ENCODE data around the gene VPS52.

DNA sequence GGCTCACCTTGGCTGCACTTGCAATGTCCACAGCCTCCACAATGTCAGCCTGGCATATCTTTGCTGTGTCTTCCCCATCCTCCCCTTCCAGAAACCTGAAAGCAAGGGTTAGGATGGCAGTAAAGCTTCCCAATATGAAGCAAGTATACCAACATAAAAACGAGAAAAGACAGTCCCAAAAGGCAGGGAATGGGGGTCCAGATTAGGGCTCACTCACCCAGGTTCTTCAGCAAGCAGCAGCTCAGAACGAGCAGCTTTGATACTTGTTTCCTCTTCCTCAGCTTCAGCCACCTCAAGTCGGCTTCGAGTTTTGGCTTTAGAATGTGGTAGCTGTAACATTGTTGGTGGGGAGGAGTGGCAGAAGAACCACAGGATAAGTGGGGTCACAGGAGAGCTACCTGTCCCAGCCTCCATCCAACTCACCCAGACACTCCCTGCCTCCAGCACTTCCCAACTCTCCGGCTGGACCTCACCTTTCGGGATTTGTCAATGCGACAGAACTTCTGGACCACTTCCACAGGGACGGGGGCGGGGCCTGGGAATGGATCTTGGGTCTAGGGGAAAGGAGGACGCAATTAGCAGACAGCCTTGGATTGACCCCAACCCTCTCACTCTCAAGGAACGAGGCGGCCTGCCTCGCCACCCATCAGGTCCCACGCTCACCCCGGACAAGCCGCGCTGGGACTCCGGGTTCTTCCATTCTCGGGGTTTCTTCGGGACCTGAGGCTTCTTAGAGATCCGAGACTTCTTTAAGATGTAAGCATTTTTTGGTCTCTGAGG, 16.7 kb upstream of the VPS52 start:
- TF ChIP-seq IRF1 (CRISPR knock-in tag; IDR thresholded peaks at IDR 0.05; ENCODE audit: borderline replicate concordance) (no peak), CEBPZ (IDR thresholded peaks at IDR 0.05; ENCODE audit: borderline replicate concordance, low read depth, low read length) (no peak), ARNT (IDR thresholded peaks at IDR 0.05) (no peak), NFYB (IDR thresholded peaks at IDR 0.05; ENCODE audit: extremely low read depth, insufficient read length) (no peak), GABPA (tag; conservative IDR thresholded peaks at IDR 0.05; ENCODE audit: low read depth) (no peak), ZC3H4 (CRISPR knock-in tag; IDR thresholded peaks at IDR 0.05; ENCODE audit: borderline replicate concordance) (no peak), ZNF785 (CRISPR knock-in tag; IDR thresholded peaks at IDR 0.05) (no peak), CTCF (IDR thresholded peaks at IDR 0.05 in 2 of 3, conservative IDR thresholded peaks at IDR 0.05 in 1 of 3; ENCODE audit: insufficient read depth in 2 of 3, low read depth in 1 of 3, low read length in 3 of 3) (no peak), HDAC2 (IDR thresholded peaks at IDR 0.05) (no peak)
